Cardiac fibroblast (primary cell): ENCODE results near the gene SVIL.
"Not testable (repeated sequence)": the region's sequence is repeated elsewhere in the genome, so short reads cannot be mapped to it uniquely, and the experiment has no call there.

ENCODE experiments used
- DNase-seq, 2 donors: peaks; one replicate each; pipeline versions ENCODE4 v3.0.0 to v3.0.0-alpha.2; 2010; ENCODE audit warnings: low read depth in 2 of 2
- H3K4me3 ChIP-seq, 2 donors: replicated peaks in 1 of 2; 1 replicate in 1 of 2; 2 replicates in 1 of 2; pipeline ENCODE4 v1.5.1; 2011; ENCODE audit warnings: low read depth in 2 of 2, low read length in 2 of 2, mild to moderate bottlenecking in 2 of 2, moderate library complexity in 1 of 2
- CTCF ChIP-seq: IDR thresholded peaks from one replicate; pipeline ENCODE4 v1.5.1; 2011; ENCODE audit warnings: low read depth, mild to moderate bottlenecking, low read length, inconsistent platforms

Gene SVIL

DNA sequence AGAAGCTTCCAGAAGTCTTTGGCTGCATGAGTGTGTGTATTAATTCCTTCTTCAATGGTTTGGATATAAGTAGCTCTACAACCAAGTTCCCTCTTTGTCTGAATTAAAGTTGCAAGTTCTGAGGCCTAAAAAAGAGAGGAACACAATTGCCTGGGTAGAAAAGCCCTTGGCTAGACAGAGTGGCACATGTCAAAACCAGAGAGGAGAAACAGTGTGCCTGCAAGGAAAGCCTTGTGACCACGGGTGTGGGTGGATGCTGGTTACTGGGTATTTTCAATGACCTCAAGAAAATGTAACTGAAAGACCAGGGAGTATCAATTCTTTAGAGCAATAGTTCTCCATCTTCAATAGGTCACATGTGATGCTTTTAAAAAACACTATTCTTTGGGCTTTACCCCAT is 148.3 kb downstream of the SVIL start:
- no peak overlapping the region for H3K4me3 ChIP-seq
- no peak for DNase-seq
- no peak for TF ChIP-seq CTCF

DNA sequence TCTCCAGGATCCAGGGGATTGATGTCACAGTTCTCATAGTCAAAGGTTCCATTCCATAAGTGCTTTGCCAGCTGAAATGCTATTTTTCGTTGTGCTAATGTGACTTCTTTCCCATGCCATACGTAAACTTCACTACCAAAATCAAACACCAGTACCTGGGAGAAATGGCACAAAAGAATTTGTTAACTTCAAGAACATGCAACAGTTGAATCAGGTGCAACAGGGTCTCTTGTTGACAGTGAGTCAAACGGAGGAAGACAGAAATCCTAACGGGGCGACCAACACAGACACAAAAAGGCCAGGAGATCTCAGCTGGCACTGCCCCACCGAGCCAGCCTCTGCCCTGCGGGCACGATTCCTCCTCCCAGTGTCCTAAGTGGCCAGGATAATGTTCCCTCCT is 150.1 kb downstream of the SVIL start:
- DNase-seq, H3K4me3 ChIP-seq: not testable (repeated sequence)

DNA sequence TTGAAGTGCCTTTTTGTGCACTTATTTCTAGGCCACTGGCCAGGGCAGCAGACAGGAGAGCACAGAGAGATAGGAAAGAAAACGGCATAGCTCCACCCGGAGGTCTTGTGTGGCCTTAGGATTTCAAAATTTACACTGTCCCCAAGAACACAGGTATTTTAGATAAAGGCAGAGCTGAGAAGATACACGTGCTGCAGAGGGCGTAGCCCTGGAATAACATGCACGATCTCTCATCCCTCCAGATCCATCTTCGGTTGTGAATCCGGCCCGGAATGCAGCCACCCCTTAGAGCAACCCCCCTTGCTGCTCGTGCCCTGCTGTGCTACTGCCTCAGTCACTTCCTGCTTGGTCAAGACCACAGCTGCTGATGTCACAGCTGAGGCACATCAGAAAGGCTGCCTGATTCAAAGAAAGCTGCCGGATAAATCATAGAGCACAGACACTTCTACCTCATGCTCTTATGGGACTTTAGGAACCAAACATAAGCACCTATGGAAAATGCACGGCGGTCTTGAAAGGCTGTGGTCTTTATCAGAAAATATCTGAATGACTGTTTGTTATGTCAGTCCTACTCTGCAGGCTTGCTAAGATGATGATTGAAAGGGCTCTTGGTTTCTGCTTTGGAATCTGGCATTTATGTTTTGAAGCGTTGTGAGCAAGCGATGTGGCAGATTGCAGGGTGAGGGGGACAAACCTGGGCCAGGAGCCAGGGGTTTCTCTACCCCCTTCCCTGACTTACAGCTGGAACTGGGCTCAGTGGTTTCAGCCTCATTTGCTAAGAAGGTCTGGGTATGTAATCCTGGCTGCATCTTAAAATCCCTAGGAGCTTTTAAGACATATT is 152.0 kb downstream of the SVIL start:
- no peak overlapping the region for H3K4me3 ChIP-seq
- no peak for TF ChIP-seq CTCF
- DNase-seq = peak; percentile 60 to 75

GRCh38 chr10:29481906-29482440 is 152.8 kb downstream of the SVIL start:
- TF ChIP-seq CTCF = no peak
- H3K4me3 ChIP-seq = no peak overlapping the region
- DNase-seq = peak in 1 of 2 donors; percentile 43

DNA sequence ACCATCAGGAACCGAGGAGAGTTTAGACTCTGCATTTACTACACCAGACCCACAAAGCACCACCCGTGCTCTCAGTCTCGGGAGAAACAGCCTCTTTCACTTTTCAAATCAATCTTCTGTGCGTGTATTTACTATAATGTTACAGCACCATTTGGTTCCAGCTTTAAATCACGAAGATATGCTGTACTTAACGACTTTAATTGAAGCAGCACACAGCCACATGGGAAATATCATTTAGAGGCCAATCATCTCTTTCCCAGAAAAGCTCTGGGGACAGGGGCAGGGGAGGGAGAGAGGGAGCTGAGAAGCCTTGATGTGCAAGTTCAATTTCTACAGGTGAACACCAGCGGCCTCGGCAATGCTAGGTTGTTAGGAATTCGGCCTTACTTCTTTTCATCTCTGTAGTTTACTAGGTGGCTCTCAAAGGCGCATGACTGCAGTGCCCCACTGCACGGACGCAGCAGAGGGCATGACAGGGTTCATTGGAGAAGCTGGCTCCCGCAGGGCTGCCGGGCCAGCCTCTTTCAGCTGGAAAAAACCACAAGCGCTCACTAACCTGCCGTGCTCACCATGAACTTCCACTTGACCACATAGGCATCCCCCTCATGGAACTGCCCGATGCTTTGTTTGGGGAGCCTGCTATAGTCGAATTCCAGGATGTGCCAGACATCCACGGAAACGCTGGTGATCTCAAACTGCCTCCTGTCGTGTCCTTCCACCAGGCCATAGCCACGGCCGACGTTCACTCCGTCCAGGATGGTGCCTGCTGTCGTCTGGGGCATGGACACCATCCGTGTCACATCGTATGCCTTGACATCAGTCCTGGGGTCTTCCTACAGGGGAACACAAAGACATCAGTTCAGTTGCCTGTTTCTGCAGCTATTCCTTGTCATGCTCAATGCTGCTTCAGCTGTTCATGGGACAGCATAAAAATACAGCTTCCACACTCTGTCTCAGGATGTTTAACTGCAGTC is 154.5 kb downstream of the SVIL start:
- no peak for DNase-seq
- no peak overlapping the region for H3K4me3 ChIP-seq
- no peak for TF ChIP-seq CTCF

DNA sequence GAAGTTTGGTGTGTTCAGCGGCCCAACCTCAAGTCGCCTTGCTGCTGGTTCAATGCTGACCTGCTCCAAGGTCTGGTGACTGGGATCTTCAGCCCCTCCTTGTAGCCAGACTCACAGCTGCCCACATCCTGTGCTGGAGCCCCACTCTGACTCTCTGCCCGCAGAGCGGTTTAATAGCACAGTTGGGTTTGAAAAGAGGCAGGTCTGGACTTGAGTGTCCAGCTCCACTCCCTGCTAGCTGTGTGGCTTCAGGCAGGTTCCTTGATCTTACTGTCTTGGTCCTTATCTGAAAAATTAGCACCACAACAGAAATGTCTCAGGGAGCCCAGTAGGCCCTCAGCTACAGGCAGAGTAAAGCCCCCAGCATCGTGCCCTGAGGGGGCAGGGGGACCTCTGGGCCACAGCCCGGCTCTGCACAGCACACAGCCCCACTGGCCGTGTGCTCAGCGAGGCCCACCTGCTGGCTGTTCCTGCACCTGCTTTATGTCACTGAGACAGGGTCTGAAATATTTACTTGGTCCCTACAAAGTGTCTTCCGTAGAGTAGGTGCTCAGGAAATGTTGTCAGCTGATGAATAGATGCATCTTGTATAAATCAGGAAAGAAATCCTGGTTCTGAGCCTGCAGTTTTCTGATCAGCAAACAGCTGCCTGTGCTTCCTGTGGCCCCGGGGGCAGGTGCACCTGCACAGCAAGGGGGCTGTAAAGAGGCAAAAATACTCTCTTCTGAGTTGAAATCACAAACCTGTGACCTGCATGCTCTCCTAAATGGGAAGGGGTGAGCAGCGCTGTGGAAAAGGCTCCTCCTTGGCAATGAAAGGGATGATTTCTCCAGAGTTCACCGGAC is 155.5 kb downstream of the SVIL start:
- no peak for DNase-seq
- no peak for TF ChIP-seq CTCF
- H3K4me3 ChIP-seq = no peak overlapping the region
